ENCODE measurements around the gene THNSL1. TPM values are rescaled to one million over a fixed set of nuclear protein-coding genes. Genes with fewer than 3 reads are reported as not detected.
"Not testable (repeated sequence)": the region's sequence is repeated elsewhere in the genome, so short reads cannot be mapped to it uniquely, and the experiment has no call there.

The THNSL1 gene, protein sequence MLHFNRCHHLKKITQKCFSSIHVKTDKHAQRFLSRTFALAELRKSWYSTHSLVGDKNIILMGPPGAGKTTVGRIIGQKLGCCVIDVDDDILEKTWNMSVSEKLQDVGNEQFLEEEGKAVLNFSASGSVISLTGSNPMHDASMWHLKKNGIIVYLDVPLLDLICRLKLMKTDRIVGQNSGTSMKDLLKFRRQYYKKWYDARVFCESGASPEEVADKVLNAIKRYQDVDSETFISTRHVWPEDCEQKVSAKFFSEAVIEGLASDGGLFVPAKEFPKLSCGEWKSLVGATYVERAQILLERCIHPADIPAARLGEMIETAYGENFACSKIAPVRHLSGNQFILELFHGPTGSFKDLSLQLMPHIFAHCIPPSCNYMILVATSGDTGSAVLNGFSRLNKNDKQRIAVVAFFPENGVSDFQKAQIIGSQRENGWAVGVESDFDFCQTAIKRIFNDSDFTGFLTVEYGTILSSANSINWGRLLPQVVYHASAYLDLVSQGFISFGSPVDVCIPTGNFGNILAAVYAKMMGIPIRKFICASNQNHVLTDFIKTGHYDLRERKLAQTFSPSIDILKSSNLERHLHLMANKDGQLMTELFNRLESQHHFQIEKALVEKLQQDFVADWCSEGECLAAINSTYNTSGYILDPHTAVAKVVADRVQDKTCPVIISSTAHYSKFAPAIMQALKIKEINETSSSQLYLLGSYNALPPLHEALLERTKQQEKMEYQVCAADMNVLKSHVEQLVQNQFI
- 6.8 TPM for total RNA-seq
- long read RNA-seq, transcript THNSL1-201 (3 exons, 3,691 nt) = major isoform, 31 of 44 reads
- long read RNA-seq, transcript THNSL1-202 (3 exons, 3,788 nt) = minor isoform, 12 of 44 reads
- long read RNA-seq, partial matches to known transcripts = 0 of 44 reads
- long read RNA-seq, other reads (novel, unspliced or antisense) = 1 of 44 reads

DNA sequence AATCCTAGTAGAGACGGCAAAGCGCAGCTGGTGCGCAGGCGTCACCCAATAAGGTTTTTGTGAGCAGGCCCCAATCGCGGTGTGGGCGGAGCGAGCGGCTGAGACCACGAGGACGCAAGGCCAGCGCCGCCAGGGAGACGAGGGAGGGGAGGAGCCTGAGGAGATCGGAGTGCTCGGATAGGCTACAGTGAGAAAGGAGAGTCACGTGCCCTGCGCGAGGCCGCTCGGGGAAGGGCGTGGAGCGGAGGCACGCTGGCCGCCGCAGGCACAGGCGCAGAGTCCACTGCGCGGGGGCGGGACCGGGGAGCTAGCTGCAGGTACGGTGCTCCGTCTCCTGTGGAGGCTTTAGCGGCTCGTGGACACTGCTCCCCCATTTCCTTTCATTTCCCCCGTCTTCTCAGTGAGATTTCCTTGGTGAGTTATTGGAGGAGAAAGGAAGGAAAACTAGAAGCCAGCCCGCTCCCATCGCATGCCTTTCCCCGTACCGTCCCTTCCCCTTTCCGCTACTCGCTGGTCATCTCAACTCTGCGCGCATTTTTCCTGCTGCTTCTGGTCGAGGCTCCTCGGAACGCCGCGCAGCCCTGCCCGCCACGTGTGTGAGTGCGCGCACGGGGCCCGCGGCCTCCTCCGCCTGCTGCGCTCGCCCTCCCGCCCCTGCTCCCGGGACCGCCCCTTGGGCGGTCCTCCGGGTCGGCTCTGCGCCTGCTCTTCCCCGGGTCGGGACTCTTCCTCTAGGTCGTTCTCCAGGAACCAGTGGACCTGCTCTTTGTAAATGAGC is at the start of gene THNSL1:
Gene THNSL1 (plus strand): TSS at position 237 of the 778 bp plus-strand sequence. CDS start 6,612 bp downstream, outside the sequence.
- peak; percentile 99 for ATAC-seq (ENCODE audit: poor library complexity)
- peak; percentile 99 for DNase-seq
- intact Hi-C loops (cut with DNase I) = loop anchor here (5.0 kb wide), 2 partner anchors 66 to 294 kb away; partner anchors contain the start of gene ARHGAP21

DNA sequence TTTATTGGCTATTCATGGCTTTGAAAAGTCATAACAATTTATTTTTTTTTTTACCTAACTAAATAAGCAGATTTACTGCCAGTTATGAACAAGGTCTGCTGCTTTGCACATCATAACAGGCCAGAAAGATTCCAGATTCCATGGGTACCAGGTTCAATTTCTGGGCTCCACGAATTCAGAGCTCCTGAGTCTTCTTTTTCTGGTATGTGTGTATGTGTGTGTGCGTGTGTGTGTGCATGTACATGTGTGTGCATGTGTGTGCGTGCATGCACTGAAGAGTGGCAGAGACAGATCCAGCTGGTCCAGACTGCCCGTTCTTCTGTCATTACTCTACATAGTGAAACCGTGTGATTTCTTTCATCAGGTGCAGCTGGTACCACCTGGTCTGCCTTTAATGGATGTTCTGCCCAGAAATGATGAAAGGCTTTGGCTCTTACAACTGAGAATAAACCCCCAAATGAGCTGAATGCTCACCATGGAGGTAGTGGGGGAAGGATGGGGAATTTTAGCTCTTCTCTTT is 49.4 kb upstream of the THNSL1 start:
- ATAC-seq (ENCODE audit: poor library complexity) (no peak), DNase-seq (no peak)
- intact Hi-C loops (cut with DNase I) = no loop called here

DNA sequence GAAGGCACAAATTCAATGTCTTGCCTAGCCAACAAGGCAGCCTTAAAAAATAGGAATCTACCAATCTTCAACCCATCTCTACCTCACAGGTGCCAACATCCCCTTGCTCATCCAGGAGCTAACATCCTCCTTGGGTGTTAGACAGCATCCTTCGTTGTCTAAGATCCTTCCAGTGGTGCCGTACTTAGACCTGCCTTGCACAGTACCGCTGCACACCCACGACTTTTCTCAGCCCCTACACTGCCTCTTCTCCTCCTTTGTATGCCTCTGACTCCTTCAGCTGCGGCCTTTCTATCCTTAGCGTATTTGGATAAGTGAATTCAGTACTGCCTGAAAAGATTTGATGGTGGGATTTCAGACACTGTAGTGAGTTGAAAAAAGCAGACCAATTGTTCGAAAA is 48.1 kb upstream of the THNSL1 start:
- DNase-seq = no peak
- ATAC-seq (ENCODE audit: poor library complexity) = no peak
- intact Hi-C loops (cut with DNase I) = no loop called here

DNA sequence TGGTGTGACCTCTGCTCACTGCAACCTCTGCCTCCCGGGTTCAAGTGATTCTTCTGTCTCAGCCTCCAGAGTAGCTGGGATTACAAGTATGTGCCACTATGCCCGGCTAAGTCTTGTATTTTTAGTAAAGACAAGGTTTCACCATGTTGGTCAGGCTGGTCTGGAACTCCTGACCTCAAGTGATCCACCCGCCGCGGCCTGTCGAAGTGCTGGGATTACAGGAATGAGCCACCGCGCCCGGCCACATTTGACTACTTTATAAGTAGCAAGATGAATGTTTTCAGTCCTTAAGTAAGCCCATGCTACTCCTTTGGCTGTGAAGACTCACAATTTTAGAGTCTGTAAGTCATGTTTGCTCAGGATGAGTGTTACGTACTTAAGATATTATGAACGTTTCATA is 47.5 kb upstream of the THNSL1 start:
- ATAC-seq (ENCODE audit: poor library complexity); DNase-seq; intact Hi-C loops (cut with DNase I): not testable (repeated sequence)

DNA sequence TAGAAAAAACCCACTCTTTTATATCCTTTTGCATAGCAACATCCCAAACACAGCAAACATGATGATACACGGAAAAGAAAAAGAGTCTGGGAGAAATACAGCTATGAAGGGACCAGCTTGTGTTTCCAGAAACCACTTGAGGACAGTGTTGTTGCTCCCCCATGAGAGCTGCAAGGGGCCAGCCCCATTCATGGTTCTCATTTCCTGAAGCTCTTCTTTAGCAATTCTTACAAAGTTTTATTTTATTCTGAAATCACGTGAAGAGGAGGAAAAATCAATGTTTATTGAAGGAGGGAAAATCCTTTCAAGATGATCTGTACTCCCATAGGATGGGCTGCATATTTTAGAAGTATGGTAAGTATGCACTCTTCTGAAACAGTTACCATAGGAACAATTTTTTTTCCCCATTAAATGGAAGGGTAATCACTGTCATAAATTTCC is 46.6 kb upstream of the THNSL1 start:
- ATAC-seq (ENCODE audit: poor library complexity) (no peak), DNase-seq (no peak)
- intact Hi-C loops (cut with DNase I) = no loop called here

DNA sequence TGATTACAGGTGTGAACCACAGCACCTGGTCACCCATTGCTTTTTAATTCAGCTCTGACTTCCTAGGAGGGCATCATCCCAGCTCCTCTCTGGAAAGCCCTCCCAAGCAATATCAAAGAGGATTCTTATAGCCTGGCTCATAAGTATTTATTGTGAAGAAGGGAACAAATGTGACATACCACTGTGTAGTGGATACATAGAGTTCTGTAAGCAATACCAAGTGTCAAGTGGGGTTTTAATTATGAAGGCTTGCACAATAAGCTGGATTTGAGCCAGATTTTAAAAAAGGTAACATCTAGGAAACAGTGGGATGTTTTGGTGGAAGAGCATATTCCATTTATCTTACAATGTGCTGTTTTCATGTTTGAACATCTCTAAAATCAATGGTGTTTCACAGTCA is 45.0 kb upstream of the THNSL1 start:
- peak; percentile 74 for ATAC-seq (ENCODE audit: poor library complexity)
- no peak for DNase-seq
- intact Hi-C loops (cut with DNase I) = no loop called here

DNA sequence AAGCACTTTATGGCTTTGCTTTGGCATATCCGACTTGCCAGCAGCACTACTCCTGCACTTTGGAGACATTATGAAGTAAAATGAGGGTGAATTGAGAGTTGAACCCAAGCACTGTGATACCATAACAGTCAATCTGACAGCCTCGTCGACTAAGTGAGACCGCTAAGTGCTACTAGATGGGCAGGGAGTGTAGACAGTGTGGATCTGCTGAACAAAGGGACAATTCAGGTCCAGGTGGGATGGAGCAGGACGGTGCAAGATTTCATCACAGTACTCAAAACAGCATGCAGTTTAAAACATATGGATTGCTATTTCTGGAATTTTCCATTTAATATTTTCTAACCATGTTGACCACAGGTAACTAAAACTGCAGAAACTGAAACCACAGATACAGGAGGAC is 43.2 kb upstream of the THNSL1 start:
- DNase-seq (no peak), ATAC-seq (ENCODE audit: poor library complexity) (no peak)
- intact Hi-C loops (cut with DNase I) = no loop called here

DNA sequence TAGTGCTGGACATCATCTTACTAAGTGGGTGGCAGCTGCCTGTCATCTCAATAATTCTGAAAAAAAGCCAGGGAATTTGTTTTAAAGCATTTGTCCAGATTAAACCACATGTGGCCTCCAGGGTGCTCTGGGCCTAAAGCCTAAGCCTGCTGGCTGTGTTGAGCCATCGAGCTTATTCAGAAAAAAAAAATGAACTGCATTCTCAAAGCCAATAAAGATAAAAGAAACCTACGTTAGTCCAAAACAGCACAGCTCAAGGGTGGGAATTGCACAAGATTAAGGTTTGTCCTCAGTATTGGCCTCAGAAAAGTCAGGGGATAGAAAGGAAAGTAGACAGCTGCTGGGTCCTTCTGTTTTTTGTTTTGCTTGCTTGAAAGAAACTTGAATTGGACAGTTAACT is 41.4 kb upstream of the THNSL1 start:
- DNase-seq (peak; percentile 75), ATAC-seq (ENCODE audit: poor library complexity) (peak; percentile 74)
- intact Hi-C loops (cut with DNase I) = no loop called here

DNA sequence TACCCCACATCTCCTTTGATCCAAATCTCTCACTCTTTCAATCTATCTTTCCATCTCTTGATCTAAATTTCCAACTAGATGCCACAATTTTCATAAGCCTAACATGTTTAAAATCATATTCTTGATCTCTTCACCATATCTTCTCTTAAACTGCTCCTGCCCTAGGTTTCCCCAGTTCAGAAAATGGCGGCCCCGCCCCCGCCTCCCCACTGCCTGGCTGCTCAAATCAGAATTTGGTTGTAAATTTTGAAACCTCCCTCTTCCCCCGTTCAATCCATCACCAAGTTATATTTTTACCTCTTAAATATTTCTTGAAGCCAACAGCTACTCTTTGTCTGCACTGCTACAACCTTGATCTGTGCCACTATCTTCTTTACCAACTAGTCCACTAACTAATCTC is 36.7 kb upstream of the THNSL1 start:
- ATAC-seq (ENCODE audit: poor library complexity) (no peak), DNase-seq (no peak)
- intact Hi-C loops (cut with DNase I) = loop anchor here (10.0 kb wide), 2 partner anchors 255 to 335 kb away; partner anchors contain the start of gene ARHGAP21

DNA sequence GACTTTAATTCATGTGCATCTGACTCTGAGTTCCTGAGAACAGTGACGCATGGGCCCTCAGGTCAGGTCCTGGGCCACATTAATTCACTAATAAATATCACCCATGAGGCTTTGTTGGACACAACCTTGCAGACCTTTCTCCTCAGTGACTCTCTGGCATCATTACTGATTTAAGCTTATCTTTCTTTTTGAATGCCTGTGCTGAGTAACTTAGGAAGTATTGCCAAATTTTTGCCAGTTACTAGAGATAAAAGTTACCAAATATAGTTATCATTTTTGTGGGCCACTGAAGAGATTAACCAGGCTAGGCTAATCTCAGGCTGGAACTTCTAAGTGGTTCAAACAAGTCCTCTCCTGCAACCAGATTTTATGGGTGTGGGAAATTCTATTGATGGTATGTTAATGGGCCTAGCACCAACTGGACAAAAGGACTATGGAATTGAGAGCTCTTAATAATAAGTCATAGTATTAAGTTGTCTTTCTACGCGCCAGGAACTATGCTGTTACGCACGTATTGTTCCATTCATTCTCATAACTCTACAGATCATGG is 35.2 kb upstream of the THNSL1 start:
- ATAC-seq (ENCODE audit: poor library complexity) (peak; percentile 84), DNase-seq (no peak)
- intact Hi-C loops (cut with DNase I) = loop anchor here (10.0 kb wide), 2 partner anchors 256 to 336 kb away; partner anchors contain the start of gene ARHGAP21

DNA sequence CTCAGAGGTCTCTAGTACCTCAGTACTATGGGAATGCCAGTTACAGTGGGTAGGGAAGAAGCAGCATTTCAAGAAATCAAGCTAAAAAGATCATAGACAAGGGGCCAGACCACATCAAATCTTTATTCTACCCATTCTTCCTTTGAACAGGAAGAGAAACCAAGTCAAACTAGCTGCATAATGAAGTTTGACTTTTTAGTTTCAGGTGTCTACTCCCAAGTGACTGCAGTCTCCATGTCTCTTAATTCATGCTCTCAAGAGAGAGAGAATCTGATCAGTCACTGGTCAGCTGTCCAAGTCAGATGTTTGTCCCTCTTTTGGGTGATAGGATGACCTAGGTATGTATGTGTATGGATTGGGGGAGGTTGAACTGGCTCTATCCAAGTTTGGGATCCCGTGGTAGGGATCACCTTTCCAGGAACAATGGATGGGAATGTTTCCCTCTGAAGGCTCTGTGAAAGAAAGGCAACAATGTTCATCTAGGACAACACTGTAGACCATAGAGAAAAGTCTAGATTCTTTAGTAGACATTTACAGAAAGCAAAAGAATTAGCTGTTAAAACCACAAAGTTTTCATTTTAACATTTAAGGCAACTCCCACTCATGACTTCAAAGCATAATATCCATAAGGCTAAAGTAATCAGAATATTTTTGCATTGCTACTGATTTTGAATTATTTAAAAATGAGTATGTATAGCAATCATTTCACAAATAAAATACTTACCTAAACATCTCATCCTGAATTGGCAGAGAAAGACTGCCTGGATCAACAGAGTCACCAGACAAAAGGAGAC is 33.9 kb upstream of the THNSL1 start:
- ATAC-seq (ENCODE audit: poor library complexity) (no peak), DNase-seq (no peak)
- intact Hi-C loops (cut with DNase I) = loop anchor here (10.0 kb wide), 2 partner anchors 258 to 338 kb away; partner anchors contain the start of gene ARHGAP21

DNA sequence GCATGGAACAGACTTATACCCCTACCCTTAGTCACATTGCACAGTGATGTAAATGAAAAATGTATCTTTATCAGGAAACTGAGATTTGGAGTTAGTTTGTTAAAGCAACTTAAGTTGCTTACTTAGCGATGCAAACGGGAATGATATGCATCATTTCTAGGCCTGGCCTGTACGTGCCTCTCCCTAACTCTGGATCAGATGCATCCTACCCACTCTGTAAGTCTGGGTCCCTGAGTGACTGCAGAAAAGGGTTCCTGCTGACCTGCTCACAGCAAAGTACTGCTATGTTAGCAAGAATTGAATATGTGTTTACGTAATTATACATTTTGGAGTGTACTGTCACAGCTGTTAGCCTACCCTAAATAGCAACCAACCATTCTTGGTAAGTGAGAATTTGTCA is 33.3 kb upstream of the THNSL1 start:
- intact Hi-C loops (cut with DNase I) = loop anchor here (10.0 kb wide), 2 partner anchors 258 to 338 kb away; partner anchors contain the start of gene ARHGAP21
- DNase-seq (no peak), ATAC-seq (ENCODE audit: poor library complexity) (no peak)

DNA sequence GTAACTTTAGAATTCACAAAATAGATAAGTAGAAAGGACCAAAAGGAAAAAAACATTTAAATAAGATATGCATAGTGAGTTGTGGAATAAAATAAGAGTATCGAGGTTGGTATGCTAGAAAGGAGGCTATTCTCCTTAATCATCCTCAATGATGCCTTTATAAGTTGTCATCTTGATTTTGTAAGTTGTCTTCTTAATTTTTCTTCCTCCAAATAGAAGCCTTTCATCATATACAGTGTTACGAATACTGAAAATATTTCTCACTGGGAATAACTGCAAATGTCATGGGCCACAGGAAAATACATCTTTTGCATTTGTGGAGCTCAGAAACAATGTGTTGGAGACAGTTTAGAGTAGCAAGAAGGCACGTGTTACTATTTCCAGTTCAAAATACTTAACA is 32.5 kb upstream of the THNSL1 start:
- ATAC-seq (ENCODE audit: poor library complexity) = no peak

DNA sequence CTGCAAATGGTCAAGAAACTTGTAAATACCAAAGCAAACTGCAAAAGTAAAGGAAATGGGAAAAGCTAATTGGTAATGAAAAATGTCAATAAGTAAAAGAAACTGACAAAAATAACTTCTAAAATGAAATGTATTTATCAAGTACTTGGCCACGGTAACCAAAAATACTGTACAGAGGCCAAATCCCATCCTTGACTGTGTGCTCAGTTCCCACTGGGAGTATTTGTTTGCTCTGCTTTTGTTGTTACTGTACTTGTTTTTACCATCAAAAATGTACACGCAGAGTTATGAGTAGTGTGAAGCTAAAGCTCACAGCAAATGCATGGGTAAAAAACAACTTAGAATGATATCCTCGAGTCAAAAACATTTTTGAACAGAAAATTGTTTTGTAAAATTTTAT is 31.5 kb upstream of the THNSL1 start:
- DNase-seq = no peak
- ATAC-seq (ENCODE audit: poor library complexity) = no peak
- intact Hi-C loops (cut with DNase I) = loop anchor here (10.0 kb wide), 2 partner anchors 260 to 340 kb away; partner anchors contain the start of gene ARHGAP21

More for the DNA sequence above, 32.5 kb upstream of the THNSL1 start:
- no peak for DNase-seq
- intact Hi-C loops (cut with DNase I) = loop anchor here (10.0 kb wide), 2 partner anchors 259 to 339 kb away; partner anchors contain the start of gene ARHGAP21

DNA sequence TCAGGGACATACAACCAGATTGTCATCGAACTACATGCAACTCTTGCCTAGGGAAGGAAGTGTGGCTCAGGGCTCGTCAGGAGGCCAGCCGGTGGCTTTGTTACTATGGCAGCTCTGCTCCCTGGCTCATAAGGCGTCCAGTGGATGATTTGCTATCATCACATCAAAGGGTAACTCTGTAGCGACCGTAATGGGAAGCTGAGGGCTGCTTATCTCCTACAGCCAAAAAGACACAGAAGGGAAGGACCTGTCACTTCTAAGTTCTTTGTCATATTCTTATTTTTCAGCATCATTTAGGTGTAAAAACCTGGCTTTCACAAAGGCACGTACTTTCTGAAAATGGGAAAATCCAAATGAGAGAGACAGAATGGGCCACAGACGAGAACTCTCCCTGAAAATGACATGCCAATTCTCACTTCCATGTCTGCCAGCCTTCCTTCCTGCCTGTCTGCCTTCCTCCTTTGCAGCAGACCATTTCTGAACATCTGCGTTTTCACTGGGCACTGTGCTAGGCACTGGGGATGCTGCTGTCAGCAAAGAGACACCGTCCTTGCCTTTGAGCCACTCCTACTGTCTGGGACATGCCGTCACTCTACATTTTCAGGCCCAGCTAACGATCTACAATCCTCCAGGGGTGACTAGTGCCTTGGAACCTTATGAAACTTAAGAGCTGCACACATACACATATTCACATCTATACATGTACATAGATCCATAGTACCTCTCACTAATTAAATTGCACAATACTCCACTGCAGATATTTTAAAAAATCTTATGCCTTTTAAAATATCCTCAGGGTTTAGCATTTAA is 27.4 kb upstream of the THNSL1 start:
- peak; percentile 60 for ATAC-seq (ENCODE audit: poor library complexity)
- DNase-seq = no peak
- intact Hi-C loops (cut with DNase I) = loop anchor here (10.0 kb wide), 2 partner anchors 264 to 344 kb away; partner anchors contain the start of gene ARHGAP21

DNA sequence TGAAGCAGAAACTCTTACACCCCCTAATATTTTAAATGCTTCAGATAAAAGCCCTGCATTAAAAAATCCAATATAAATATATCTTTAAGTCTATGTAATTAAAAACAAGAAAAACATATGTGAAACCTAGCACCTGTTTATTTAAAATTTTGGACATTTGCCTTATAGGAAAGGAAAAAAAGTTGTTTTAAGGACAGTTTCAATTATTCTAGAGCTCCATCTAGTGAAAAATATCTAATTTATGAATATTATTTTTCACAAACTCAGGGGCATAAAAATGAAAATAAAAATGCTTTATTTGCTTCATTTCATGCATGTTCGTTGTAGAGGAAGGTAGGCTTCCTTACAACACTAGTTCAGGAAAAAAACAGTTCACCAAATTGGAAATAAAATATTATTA is 26.5 kb upstream of the THNSL1 start:
- no peak for DNase-seq
- ATAC-seq (ENCODE audit: poor library complexity) = no peak
- intact Hi-C loops (cut with DNase I) = loop anchor here (10.0 kb wide), 2 partner anchors 265 to 345 kb away; partner anchors contain the start of gene ARHGAP21
